ENCODE data around the gene GTF2IRD2. TPM values are rescaled to one million over a fixed set of nuclear protein-coding genes. Genes with fewer than 3 reads are reported as not detected.
"Not testable (repeated sequence)": the region's sequence is repeated elsewhere in the genome, so short reads cannot be mapped to it uniquely, and the experiment has no call there.

GTF2IRD2 gene
- polyA plus RNA-seq, 12 donors: 8.9 to 24.6 (median 19.3) TPM; not detected in 1

GRCh38 chr7:74797848-74798622 is 53.4 kb downstream of the GTF2IRD2 start:
- not testable (repeated sequence) for DNase-seq

GRCh38 chr7:74789200-74789736 is 62.1 kb downstream of the GTF2IRD2 start:
- not testable (repeated sequence) for DNase-seq

- peak; percentile 71 for DNase-seq
These were observed 62.8 kb downstream of the GTF2IRD2 start for GRCh38 chr7:74788369-74789150.

- not testable (repeated sequence) for DNase-seq
These were observed 67.8 kb downstream of the GTF2IRD2 start for GRCh38 chr7:74783595-74783994.

GRCh38 chr7:74781746-74782145 is 69.7 kb downstream of the GTF2IRD2 start:
- DNase-seq: not testable (repeated sequence)

- DNase-seq: not testable (repeated sequence)
These were observed 72.4 kb downstream of the GTF2IRD2 start for GRCh38 chr7:74779053-74779452.

- not testable (repeated sequence) for DNase-seq
These were observed 76.3 kb downstream of the GTF2IRD2 start for GRCh38 chr7:74775111-74775510.

- not testable (repeated sequence) for DNase-seq
These were observed 77.3 kb downstream of the GTF2IRD2 start, which contains the start of gene NCF1 for GRCh38 chr7:74773760-74774750. NCF1 (plus strand) TSS chr7:74774011; CDS start chr7:74774032, 21 bp downstream.

GRCh38 chr7:74772093-74772492 is 79.3 kb downstream of the GTF2IRD2 start:
- not testable (repeated sequence) for DNase-seq

- DNase-seq: not testable (repeated sequence)
These were observed 81.3 kb downstream of the GTF2IRD2 start for GRCh38 chr7:74770062-74770461.

GRCh38 chr7:74766991-74767390 is 84.4 kb downstream of the GTF2IRD2 start:
- not testable (repeated sequence) for DNase-seq

GRCh38 chr7:74766509-74766908 is 84.9 kb downstream of the GTF2IRD2 start:
- not testable (repeated sequence) for DNase-seq

- not testable (repeated sequence) for DNase-seq
These were observed 86.0 kb downstream of the GTF2IRD2 start for GRCh38 chr7:74765205-74765918.

- not testable (repeated sequence) for DNase-seq
These were observed 92.4 kb downstream of the GTF2IRD2 start for GRCh38 chr7:74758982-74759381.

GRCh38 chr7:74758268-74758667 is 93.1 kb downstream of the GTF2IRD2 start:
- DNase-seq: not testable (repeated sequence)

GRCh38 chr7:74756673-74757072 is 94.7 kb downstream of the GTF2IRD2 start:
- DNase-seq: not testable (repeated sequence)

GRCh38 chr7:74753921-74754482 is 97.4 kb downstream of the GTF2IRD2 start:
- DNase-seq: not testable (repeated sequence)

Data from muscle of arm (tissue), 12 donors.